ENCODE data around the gene RIMS1.
A peak's percentile ranks its signal among the peaks of the same experiment; 100 is the strongest.
"Not testable (repeated sequence)": the region's sequence is repeated elsewhere in the genome, so short reads cannot be mapped to it uniquely, and the experiment has no call there.

The RIMS1 gene

DNA sequence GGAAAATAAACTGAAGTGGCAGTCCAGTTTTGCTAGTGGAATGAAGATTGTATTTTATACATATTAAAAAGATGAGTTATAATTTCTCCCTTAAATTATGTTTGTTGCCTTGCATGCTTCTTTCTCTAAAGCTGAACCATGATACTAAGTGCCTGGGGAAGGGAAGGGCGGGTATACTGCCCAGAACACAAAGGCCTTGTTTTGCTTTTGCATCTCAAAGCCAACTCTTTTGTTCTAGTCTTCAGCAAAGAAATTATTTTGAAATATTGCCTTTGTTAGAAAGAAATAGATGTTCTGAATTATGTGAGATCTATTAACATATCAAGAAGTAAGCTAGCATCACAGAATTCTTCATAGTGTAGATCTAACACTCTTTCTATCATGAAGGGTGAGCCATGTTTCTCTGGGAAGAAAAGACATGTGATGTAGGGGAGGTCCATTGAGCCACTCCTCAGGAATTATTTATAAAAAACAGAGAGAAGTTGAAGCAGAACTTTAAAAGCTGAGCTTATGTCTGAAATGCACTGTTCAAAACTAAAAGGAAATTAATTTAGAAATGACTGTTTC, 108.4 kb downstream of the RIMS1 start:
- no peak for DNase-seq

DNA sequence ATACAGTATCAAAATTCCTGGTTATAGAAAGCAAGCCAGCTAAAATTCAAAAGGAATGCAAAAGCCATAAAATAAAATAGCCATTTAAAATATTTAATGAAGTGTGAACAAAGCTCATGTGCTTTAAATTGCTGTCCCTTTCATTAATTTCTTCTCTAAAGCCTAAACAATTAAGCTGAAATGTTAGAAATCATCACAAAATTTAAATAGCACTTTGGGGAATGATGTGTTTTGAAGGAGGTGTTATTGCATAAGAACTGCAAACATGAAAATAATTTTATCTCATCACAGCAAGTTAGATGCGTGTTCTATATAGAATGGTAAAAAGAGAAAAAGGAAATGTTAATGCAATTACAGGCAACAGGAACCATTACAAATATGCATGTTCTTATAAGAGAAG, 111.0 kb downstream of the RIMS1 start:
- no peak for DNase-seq

DNA sequence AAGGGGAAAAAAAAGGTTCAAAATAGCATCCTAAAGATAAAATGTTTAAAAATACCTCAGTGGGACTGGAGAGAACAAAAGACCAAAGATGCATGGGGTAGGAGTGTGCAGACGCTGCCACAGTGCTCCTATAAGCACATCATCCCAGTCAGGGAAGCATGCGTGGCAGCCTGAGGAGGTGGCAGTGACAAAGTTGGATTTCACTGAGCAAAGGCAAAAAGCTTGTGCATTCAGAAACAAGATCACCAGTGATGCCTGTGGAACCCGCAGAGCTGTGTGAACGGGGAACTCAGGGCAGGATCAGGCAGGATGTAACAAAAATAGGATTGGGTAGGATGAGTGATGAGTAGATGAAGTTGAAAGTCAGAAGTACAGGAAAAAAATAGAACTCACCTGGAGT, 116.1 kb downstream of the RIMS1 start:
- DNase-seq, result no peak

DNA sequence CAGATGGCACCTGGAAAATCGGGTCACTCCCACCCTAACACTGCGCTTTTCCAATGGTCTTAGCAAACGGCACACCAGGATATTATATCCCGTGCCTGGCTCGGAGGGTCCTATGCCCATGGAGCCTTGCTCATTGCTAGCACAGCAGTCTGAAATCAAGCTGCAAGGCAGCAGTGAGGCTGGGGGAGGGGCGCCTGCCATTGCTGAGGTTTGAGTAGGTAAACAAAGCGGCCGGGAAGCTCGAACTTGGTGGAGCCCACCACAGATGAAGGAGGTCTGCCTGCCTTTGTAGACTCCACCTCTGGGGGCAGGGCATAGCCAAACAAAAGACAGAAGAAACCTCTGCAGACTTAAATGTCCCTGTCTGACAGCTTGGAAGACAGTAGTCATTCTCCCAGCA, 120.2 kb downstream of the RIMS1 start:
- DNase-seq, result not testable (repeated sequence)

DNA sequence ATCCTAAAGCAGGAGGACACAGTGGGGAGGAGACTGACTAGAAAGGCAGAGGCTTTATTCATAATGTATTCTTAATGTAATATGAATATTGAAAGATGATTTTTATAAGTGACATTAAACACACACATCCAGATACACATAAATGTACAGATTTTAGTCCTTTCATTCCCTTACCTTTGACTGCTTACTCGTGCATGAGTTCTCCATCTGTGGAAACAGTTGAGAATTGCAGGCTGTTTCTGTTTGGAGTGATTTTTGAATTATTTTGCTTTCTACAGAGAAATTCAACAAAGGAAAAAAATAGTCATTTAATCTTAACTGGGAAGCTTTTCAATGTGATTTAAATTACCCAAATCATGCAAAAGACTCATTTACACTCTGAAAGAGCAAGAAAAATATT, 136.5 kb downstream of the RIMS1 start:
- DNase-seq, result no peak

DNA sequence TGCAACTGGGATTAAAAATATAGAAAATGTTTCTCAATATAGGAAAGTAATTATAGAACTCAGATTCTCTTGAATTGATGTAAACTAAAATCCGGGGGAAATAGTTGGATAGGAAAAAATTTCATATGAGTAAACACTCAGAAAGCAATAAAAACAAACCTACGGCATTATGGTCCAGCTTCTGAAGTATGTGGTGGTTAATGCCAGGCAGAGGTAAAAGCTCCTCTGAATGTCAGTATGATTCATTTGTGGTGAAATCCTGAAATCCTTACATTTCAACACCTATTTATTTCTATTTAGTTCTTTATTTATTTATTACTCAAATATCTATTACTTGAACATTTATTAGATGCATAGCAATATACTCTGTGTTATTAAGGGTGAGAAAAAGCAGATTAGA, 145.1 kb downstream of the RIMS1 start:
- no peak for DNase-seq

DNA sequence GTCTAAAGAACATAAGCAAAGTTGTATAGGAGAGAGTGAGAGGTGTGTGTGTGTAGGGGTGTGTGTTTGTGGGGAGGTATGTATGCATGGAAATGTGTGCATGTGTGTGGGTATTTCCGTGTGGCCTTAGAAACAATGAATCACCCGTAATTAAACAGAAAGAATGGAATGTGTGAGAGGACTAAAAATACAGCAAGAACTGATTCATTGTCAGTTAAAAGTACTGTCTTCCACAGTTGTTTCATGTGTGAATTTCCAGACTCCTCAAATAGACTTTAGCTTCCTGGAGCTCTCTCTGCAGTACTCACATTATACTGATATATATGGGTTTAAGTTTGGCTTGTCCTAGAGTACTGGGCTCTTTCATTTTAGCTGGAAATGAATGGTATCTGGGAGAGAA, 145.7 kb downstream of the RIMS1 start:
- no peak for DNase-seq

DNA sequence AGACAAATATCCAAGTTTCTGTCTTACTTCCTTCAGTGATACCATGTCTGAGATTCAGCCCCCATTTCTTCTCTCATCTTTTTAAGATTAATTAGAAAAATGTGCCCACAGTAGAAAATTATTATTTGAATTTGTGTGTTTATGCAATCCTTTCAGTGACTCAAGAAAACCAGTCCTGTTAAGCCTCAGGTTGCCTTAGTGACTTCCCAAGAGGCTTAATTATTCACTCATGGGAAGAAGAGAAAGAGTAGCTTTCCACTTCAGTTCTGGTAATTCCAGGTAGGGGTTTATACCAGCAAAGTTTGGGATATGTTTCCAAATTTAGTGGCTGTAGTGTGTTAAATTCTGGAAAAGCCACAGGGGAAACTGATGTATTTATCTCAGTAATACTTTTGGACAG, 149.1 kb downstream of the RIMS1 start:
- DNase-seq, result no peak

DNA sequence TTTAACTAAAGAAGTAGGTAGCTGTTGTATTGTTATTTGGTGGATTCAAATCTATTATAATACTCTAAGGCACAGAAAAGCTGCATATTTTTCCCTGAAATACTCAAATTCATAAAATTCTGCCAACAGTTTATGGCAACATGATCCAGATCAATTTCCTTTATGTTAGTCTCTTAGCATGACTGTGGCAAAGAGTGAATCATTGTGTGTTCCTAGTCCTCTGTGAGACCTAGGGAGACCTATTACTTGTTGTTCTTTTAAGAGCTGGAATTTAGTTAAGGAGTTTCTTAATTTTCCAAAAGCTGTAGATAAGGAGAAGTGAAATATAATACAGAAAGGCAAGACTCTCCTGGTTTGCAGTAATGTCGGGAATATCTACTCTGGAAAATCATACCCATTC, 149.6 kb downstream of the RIMS1 start:
- no peak for DNase-seq

DNA sequence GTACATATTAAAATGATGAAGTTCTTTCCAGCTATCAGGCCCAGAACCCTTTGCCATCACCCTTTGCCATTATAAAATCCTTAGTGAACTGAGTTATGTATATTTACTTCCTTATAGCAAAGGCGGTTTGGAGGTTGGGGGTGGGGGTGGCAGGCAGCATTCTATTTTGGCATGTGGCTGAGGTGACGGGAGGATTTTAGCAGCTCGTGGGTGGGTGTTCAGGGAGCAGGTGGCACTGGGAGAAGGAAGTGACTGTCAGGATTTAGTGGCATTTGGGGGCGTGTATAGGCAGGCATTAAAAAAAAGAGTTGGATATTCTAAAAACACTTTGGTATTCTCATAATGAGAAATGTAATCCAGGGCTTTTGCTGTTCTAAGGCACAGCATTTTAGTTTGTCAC, 150.7 kb downstream of the RIMS1 start:
- DNase-seq, result no peak

DNA sequence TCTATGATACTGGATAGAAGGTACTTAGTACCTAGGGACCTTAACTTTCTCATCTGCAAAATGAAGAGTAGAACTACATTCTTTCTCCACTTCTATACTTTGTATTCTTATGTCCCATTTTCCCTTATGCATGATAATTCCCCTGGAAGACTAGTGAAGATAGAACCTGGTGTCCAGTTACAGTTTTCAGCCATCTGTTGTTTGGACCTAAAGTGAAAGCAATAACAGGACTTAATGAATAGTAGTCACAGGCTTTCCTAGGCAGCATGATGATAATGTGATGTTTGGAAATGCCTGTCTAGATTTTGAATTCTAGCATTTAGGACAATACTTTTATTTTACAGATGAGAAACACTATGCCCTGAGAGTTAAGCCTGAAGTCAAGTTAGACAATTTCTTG, 153.8 kb downstream of the RIMS1 start:
- DNase-seq, result no peak

DNA sequence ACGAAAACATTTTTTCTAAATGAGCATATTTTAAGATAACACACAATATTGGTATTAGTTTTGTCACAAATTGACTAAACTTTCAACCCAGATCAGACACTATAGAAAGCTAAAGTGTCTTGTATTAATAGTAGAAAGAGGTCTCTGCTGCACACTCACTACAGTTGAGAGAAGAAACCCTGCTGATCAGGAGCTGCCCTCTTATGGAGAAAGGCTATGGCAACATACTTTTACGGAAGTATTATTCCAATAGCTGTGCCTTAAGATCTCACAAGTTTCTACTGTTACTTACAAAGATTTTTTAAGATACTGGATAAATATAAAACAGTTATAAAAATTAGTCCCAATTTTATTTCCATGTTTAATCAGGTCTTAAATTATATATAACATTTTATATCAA, 155.7 kb downstream of the RIMS1 start:
- peak; percentile 2 for DNase-seq

DNA sequence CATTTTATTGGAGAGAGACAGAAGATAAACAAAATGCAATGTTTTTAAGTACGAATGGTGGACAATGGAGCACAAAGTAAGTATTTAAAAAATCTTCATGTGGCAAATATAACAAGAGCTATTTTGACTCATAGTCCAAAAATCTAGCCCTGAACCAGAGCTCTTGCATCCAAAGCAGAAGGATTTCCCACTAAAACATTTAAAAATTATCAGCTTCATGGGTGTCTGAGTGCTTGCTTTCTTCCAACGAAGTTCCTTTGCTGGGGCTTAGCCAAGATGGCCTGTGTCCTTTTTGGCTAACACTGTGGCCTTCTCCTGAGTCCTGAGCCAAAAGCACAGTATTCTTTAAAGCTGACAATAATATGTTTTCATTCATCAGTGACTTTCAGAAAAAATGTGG, 161.7 kb downstream of the RIMS1 start:
- no peak for DNase-seq

DNA sequence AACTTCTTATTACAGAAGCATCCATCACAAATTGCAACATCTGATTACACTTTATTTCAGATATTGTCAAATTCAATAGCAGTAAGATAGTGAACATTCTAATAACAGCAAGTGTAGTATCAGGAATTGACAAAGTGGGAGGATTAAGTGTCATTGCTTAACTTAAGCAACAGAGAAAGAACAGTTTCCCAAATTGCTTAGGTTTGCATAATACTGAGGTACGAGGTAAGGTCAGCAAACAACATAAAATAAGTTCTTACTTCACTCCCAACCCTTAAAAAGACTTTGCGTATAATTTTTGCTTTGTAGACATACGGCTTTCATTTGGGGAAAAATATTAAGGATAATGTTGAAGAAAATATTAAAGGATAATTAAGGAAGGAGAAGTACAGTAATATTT, 163.0 kb downstream of the RIMS1 start:
- DNase-seq, result no peak

DNA sequence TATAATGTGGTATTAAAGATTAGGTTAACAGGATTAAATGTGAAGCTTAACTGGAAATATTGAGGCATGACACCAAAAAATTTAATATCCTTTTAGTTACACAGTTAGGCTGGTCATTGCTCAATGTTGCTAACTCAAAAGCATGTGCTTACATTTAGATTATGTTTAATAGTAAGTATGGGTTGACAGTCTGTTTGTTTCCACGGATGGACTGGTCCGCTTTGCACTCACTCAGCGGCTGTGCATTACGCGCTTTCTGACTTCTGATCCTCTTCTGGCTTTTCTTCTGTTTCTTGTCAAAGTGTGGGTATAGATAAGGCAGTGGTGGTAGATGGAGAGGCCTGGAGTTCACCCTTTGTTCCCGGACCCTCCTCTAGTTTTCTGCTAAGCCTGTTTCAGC, 174.9 kb downstream of the RIMS1 start:
- no peak for DNase-seq

DNA sequence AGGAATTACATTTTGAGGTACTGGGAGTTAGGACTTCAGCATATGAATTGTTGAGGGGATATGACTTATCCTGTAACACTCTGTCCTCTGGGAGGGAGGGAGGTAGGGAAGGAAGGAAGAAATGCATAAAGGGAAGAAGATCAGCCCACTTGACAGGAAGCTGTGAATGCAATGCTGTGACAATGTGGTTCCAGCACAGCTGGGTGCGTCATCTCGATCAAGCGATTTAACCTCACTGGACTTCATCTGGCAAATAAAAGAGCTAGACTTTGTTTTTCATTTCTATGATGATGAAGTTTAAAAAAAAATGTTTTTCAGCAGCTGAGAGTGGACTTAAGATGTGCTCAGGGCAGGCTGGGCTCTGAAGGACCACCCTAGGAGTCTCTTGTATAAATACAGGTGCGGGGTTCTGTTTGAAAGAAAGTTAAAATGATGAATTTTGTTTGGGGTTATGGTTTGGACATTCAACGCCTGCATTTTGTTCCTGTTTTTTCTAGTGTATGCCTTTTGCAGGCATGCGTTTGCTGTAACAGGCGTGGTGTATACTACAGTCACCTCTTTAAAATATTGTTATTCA, 178.1 kb downstream of the RIMS1 start:
- no peak for DNase-seq

DNA sequence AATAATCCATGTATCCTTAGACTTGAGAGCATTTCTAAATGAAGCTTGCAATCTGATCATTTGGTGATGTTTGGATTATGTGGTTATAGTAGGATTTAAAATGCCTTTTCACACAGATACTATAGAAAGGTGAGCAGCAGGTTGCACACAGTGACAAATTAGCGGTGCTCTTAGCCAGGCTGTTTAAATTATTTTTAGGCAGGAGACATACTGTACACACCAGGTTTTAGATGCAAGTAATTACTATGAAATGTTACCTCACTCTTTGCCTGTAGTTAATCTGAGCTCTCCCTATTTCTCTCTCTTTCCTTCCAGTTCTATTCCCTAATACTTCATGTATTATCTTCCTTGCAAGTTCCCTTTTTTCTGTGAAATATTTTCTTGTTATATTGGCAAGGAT, 191.7 kb downstream of the RIMS1 start:
- no peak for DNase-seq

DNA sequence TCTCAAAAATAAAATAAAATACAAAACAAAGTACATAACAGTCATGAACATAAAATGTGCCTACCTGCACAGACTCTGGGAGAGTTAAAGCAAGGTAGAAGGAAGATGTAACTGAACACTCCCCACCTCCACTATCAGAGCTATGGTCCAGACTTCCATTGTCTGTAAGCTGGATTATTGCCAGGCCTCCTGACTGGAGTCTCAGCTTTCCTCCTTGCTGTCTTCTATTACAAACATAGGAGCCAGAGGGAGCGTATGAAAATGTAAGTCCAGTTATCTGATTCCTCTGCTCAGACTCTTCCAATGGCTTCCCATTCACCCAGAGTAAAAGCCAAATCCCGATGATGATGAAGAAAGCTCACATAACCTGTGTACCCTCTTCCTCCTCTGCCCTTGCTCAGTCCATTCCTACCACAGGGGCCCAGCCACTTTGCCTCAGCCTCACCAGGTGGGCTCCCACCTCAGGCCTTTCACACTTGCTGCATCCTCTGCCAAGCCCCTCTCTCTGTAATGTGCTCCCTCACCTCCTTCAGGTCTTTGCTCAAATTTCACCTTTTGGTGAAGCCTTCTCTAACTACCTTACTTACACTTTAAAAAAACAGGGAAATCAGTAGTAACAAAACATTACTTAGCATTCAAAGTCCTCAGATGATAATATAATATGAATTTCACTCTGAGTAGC, 194.1 kb downstream of the RIMS1 start:
- peak; percentile 53 for DNase-seq

DNA sequence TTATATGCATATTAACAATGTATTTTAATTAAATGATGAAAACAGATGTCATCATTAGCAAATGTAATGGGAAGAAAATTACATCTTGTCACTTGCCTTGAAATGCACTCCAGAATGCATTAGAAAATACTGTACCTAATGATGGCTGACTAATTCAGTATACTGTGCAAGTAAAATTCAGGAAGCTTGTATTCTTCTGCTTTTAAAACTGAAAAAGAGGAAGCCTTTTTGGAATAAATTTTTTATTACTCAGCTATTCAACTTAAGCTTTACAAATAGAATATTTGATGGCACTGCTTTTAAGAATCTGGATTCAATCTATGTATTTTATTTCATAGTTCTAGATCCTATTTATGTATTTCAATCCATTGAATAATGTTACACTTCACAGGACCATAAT, 195.5 kb downstream of the RIMS1 start:
- no peak for DNase-seq

DNA sequence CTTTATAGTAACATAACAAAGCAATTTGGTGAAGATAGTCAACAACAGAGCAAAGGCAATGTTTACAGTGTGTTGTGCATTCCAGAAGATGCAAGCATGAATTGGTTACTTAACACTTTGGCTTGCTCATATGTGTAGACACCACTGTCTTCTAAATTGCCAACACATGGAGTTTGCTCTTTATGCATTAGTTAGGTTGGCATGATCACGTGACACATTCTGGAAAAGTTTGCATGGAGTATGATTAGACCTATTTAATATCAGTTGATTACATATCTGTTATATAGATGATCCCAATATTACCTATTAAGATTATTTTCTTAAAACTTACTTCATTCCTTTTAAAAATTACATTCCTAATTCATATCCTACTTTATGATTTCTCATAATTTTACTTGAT, 197.6 kb downstream of the RIMS1 start:
- DNase-seq, result no peak

DNA sequence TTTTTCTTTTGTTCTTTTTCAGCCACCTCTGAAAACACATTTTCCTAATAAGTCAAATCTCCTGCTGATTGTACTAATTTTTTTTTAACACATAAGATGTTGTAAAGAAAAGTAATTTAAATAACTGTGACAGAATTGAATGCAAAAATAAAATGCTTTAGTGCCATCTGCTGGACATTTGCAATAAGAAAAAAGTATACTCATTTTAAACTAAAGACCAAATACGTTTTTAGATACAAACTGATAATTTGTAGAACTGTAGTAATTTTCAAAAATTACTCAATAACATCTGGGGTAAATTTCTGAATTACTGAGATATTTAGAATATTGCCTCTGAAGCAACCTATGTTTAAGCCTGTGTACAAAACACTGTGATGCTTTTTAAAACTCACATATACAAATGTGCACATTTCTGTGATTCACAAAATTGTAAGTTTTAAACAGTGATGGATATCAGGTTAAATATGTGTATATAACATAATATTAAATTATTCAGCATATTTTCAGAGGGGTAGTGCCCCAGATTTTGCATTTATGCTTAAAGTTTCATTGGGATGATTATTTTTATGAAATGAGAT, 198.7 kb downstream of the RIMS1 start:
- DNase-seq, result peak; percentile 14

DNA sequence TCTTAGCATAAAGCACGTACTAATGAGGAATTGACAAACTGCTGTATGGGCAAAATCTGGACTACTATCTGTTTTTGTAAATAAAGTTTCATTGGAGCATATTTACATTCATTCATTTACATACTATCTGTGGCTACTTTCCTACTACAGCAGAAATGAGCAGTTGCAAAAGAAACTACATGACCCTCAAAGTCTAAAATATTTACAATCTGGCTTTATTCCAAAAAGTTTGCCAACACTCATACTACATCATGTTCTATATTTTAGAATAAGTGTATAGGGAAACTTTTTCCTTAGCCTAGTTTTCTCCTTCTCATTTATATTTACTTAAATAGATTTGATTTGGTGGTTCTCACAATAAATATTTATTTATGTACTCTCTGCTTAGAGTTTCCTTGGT, 208.2 kb downstream of the RIMS1 start:
- DNase-seq, result no peak

DNA sequence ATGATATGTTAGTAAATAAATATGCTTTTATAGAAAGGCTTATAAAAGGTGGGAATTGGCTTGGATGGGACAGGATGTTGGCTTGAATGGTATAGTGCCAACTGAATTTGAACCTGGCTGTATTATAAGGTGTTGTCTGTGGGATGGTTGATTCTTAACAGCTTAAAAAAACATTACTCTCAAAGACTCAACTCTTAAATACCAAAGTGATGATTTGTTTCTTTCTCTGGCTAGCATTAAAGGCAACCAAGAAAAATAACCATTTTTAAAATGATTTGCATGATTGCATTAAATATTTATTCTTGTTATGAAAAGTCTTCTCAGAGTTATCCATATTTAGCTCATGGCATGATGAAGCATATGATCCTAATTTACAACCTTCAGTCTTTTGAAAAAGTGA, 216.2 kb downstream of the RIMS1 start:
- no peak for DNase-seq

DNA sequence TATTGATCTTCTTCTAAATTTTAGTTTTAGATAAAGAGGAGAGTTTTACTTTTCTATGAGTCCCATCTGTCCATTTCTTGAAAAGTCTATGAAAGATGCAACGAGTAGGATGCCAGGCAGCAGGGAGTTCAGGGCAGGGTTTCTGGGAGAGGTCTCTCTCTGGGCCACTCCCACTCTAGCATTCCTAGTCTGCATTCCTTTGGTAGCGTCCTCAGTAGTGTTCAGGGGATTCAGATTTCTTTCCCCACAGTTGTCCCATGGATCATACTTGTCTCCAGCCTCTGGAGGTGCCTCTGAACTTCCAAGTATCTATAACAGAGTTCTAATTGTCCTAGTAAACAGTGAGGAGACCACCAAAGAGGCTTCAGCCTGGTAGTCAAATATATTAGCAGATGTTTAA, 225.3 kb downstream of the RIMS1 start:
- DNase-seq, result no peak

DNA sequence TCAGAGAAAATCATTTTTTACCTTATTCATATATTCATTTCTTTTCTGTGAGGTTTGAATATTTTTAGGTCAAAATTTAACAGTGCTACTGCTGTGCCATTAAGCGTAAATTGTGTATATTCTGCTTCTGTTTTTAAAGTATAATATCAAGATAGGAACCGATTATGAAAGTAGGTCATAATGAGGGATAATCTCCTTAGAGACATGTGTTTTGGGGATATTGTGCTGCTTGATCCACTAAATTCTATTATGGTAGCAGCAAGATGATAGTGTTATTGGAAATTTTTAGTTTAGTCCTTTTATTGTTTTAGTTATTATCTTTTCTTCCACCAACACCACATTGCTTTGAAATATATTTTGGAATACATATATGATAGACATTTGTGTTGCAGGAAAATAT, 244.0 kb downstream of the RIMS1 start:
- no peak for DNase-seq

Measured in COR-L47 (cell line).